ENCODE data around the gene HBE1.
"Not testable (repeated sequence)": the region's sequence is repeated elsewhere in the genome, so short reads cannot be mapped to it uniquely, and the experiment has no call there.

HBE1 gene

DNA sequence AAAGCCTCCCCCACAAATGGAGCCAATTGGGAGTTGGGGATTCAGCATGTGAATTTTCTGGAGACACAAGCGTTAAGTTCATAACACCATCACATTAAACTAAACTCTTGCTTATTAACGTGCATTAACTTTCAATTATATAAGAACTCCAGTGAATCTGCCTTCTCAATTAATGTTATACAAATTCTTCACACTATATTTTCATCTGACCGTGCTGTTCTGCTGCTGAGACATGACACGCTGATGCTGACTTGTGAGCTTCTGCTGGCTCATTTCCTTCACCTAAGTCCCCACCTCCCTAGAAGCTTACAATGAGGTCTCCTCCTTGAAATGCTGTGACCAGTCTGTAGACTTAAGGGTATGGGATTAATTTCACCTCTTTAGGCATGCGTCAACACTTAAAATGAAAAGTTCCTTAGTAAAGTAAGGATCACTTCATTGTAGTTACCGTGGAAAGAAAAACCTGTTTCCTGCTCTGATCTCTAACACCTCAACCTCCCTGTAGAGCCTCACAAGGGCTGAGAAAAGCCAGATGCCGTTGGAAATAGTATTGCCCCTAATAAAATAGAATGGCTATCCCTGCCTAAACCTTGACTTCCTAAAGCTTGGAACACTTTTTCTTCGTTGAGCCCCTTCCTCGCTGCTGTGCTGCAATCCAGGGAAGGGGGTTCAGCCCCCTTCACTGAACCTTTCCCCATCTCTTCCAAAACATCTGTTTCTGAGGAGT lies 17.4 kb downstream of the HBE1 start:
- no peak for DNase-seq

GRCh38 chr11:5251746-5252145 lies 18.0 kb downstream of the HBE1 start:
- DNase-seq, result no peak

GRCh38 chr11:5250543-5251204 lies 19.1 kb downstream of the HBE1 start:
- no peak for DNase-seq

- not testable (repeated sequence) for DNase-seq
These were observed 19.8 kb downstream of the HBE1 start, which contains the start of gene HBG1 for GRCh38 chr11:5249807-5250396. Gene HBG1, minus strand, starts transcription at chr11:5249857. Its CDS starts 53 bp downstream, at chr11:5249804.

DNA sequence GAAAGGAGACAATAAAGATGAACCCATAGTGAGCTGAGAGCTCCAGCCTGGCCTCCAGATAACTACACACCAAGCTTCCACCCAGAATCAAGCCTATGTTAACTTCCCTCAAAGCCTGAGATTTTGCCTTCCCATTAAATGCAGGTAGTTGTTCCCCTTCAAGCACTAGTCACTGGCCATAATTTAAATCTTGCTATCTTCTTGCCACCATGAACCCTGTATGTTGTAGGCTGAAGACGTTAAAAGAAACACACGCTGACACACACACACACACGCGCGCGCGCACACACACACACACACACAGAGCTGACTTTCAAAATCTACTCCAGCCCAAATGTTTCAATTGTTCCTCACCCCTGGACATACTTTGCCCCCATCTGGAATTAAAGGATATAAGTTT lies 21.2 kb downstream of the HBE1 start:
- DNase-seq, result not testable (repeated sequence)

GRCh38 chr11:5247472-5248192 lies 22.1 kb downstream of the HBE1 start:
- no peak for DNase-seq

DNA sequence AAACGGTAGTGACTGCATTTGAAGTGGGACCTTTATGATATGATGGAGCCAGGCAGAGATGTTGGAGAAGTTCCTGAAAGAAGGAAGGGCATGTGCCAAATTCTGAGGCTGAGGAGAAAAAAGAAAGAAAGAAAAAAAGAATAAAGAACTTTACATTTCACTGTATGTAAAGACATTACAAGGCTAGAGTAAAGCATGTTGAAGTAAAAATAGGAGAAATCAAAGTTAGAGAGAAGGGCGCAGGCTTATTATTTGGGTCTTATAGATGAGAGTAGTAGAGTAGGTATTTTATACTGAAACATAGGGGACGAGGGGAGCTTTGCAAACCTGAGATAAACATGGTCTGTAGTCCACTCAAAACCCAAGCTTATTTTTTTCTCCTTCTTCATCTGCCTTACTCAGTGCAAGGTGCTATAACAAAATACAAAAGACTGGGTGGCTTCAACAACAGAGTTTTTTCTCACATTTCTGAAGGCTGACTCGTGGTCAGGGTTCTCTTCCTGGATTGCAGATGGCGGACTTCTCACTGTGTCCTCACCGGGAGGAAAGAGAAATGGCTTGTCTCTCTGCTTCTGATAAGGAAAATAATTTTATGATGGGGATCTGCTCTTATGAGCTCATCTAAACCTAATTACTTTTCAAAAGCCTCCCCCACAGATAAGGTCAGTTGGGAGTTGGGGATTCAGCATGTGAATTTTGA lies 22.8 kb downstream of the HBE1 start:
- no peak for DNase-seq

DNA sequence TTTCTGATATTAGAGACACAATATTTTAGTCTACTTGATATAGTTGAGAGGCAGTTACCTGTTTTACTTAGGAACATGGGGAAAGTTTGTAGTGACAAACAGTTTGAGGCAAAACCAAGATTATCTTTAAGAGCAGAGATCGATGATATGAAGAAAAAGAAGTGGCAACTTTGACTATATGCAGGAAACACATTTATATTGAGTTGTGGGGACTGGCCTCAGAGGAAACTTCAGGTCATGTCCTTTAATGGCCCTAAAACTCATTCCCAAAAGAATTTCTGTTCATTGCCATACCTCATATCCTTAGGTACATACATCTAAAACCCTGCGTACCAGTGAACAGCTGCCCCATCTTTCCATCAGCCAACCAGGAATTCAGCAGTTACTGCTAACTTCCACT lies 24.6 kb downstream of the HBE1 start:
- no peak for DNase-seq

DNA sequence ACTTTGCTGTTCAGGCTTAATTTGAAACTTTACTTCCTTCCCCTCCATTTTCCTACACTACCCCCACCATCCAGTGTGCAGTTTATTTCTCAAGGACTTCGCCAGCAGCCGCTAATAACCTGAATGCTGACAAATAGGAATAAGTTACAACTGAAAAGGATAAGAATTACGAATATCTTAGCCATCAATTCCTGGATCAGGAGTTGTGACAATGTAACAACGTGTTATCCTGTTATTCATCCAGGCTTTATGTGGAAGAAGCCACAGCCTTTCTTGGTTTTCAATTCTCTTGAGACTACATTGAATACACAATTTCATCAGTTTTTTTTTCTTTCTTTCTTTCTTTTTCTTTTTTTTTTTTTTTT lies 25.9 kb downstream of the HBE1 start:
- DNase-seq, result no peak

- DNase-seq, result no peak
These were observed 26.6 kb downstream of the HBE1 start for GRCh38 chr11:5242933-5243815.

DNA sequence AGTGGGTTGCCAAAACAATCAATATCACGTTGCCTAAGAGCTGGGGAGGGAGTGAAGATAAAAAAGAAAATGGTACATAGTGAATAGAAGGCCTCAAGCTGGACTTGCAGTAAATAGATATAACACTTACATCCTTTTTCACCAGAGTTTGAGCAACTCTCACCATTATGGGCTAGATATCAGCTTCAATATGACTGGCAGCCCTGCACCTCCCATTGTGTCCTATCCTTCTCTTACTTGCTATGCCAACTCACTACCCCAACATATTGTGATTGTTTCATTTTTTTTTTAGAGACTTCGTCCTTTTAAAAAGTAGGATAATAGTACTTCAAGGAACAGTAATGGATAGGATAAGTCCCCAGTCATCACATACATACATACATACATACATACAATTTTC lies 27.5 kb downstream of the HBE1 start:
- no peak for DNase-seq

- DNase-seq, result no peak
These were observed 28.3 kb downstream of the HBE1 start for GRCh38 chr11:5241458-5241857.

GRCh38 chr11:5240458-5240857 lies 29.3 kb downstream of the HBE1 start:
- no peak for DNase-seq

DNA sequence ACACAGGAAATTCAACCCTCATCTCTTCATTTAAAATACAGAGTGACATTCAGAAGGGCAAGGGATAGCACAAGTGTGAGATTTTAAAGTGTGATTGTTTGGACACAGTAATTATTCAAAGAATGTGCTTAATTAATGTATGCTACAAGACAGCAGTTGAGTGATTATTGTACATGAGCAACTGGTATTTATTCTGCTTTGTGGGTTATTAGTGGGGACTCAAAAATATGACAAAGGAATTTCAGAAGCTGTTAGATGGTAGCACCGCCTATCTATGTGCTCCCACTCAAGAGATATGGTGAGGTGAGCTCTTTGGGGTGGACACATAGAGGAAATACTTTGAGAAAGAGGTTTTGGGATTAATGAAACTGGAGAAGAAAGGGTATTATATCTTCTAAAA lies 29.7 kb downstream of the HBE1 start:
- DNase-seq, result no peak

- DNase-seq, result no peak
These were observed 30.7 kb downstream of the HBE1 start for GRCh38 chr11:5239046-5239445.

GRCh38 chr11:5238486-5238885 lies 31.3 kb downstream of the HBE1 start:
- no peak for DNase-seq

- no peak for DNase-seq
These were observed 32.3 kb downstream of the HBE1 start for GRCh38 chr11:5237420-5237819.

GRCh38 chr11:5235364-5236095 lies 34.2 kb downstream of the HBE1 start:
- DNase-seq, result no peak

- no peak for DNase-seq
These were observed 35.3 kb downstream of the HBE1 start, which contains the start of gene HBD for GRCh38 chr11:5234381-5234834. Gene HBD, minus strand, starts transcription at chr11:5234483. Its CDS starts 50 bp downstream, at chr11:5234433.

- DNase-seq, result no peak
These were observed 36.4 kb downstream of the HBE1 start for GRCh38 chr11:5233307-5233706.

GRCh38 chr11:5232821-5233220 lies 36.9 kb downstream of the HBE1 start:
- no peak for DNase-seq
